ENCODE results near the gene HK1.

GRCh38 chr10:69412232-69412790 lies 134.0 kb downstream of the HK1 start:
- TF ChIP-seq, protein P1, sequence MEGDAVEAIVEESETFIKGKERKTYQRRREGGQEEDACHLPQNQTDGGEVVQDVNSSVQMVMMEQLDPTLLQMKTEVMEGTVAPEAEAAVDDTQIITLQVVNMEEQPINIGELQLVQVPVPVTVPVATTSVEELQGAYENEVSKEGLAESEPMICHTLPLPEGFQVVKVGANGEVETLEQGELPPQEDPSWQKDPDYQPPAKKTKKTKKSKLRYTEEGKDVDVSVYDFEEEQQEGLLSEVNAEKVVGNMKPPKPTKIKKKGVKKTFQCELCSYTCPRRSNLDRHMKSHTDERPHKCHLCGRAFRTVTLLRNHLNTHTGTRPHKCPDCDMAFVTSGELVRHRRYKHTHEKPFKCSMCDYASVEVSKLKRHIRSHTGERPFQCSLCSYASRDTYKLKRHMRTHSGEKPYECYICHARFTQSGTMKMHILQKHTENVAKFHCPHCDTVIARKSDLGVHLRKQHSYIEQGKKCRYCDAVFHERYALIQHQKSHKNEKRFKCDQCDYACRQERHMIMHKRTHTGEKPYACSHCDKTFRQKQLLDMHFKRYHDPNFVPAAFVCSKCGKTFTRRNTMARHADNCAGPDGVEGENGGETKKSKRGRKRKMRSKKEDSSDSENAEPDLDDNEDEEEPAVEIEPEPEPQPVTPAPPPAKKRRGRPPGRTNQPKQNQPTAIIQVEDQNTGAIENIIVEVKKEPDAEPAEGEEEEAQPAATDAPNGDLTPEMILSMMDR (IDR thresholded peaks at IDR 0.05), result no peak
- no peak for TF ChIP-seq POLR2A (IDR thresholded peaks at IDR 0.05)
